Mucosa of descending colon (tissue), 3 donors: ENCODE measurements around the gene CLCNKA. TPM values are rescaled to one million over a fixed set of nuclear protein-coding genes. Genes with fewer than 3 reads are reported as not detected.
A peak's percentile ranks its signal among the peaks of the same experiment; 100 is the strongest.

Source experiments
- ATAC-seq: fragments of 200-7000 bp; cut with Tn5 transposase; one replicate; pipeline ENCODE4 v1.9.1; 2020; ENCODE audit warnings: mild to moderate bottlenecking, moderate library complexity
- DNase-seq, 3 donors: peaks; one replicate each; pipeline ENCODE4 v3.0.0-alpha.2; 2020
- H3K36me3 ChIP-seq: fragments of 200-600 bp; one replicate; pipeline ENCODE4 v1.8.0; 2021; ENCODE audit warnings: low read depth, mild to moderate bottlenecking
- H3K4me1 ChIP-seq: fragments of 200-600 bp; one replicate; pipeline ENCODE4 v1.8.0; 2021; ENCODE audit warnings: low read depth, mild to moderate bottlenecking
- H3K4me3 ChIP-seq: fragments of 200-600 bp; one replicate; pipeline ENCODE4 v1.8.0; 2021; ENCODE audit warnings: mild to moderate bottlenecking
- H3K9me3 ChIP-seq: fragments of 200-600 bp; one replicate; pipeline ENCODE4 v1.8.0; 2021; ENCODE audit warnings: mild to moderate bottlenecking
- intact Hi-C, 2 donors: fragments of 100-400 bp; cut with DNase I in 1 of 2; cut with micrococcal nuclease in 1 of 2; formaldehyde crosslinking; loops; one replicate each; pipeline versions ENCODE4 v1.11.0 to v1.11.1; 2022; cut with DNase I, micrococcal nuclease
- total RNA-seq, 3 donors: library from RNA; stranded (reverse); fragmentation: NEBNext Ultra II Directional in 2 of 3; extraction: Animal tissue kit (Norgen Biotek cat#: 25700) in 2 of 3; gene quantifications; one replicate each; pipeline versions ENCODE4 v1.2.1 to v1.2.4, GENCODE V29; 2021 to 2023
- TF ChIP-seq, protein P1 (sequence below): fragments of 200-600 bp; IDR thresholded peaks from one replicate; pipeline ENCODE4 v1.8.0; 2022; ENCODE audit warnings: antibody characterized with exemption, mild to moderate bottlenecking
- donor health status: DM: no; HTN: no; CAD: no; lungs with moderate emphysema.
- donor health status: DM: no; HTN: no; CAD: no.
- donor health status: DM: no; HTN: yes; CAD: no.

Gene CLCNKA
- total RNA-seq, 3 donors from 2014 or later: 1.3 to 3.4 TPM; not detected in 1

GRCh38 chr1:16074217-16074616 lies 52.4 kb downstream of the CLCNKA start:
- no peaks in the 10 kb centered on the region for H3K36me3 ChIP-seq
- DNase-seq (no peak), ATAC-seq (no peak)
- no peaks in the 10 kb centered on the region for H3K9me3 ChIP-seq
- no peak overlapping the region for H3K4me3 ChIP-seq
- peaks cover 4% of the 10 kb centered on the region for H3K4me1 ChIP-seq
- TF ChIP-seq, protein P1, sequence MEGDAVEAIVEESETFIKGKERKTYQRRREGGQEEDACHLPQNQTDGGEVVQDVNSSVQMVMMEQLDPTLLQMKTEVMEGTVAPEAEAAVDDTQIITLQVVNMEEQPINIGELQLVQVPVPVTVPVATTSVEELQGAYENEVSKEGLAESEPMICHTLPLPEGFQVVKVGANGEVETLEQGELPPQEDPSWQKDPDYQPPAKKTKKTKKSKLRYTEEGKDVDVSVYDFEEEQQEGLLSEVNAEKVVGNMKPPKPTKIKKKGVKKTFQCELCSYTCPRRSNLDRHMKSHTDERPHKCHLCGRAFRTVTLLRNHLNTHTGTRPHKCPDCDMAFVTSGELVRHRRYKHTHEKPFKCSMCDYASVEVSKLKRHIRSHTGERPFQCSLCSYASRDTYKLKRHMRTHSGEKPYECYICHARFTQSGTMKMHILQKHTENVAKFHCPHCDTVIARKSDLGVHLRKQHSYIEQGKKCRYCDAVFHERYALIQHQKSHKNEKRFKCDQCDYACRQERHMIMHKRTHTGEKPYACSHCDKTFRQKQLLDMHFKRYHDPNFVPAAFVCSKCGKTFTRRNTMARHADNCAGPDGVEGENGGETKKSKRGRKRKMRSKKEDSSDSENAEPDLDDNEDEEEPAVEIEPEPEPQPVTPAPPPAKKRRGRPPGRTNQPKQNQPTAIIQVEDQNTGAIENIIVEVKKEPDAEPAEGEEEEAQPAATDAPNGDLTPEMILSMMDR: no peak
- intact Hi-C loops: loop anchor here in 1 of 2 donors (10.0 kb wide), 1 partner anchor 171 kb away; no protein-coding TSS in a partner anchor

- H3K36me3 ChIP-seq: no peaks in the 10 kb centered on the region
- H3K9me3 ChIP-seq: no peaks in the 10 kb centered on the region
- intact Hi-C loops: loop anchor here (5.0 to 10.0 kb wide), 2 partner anchors 169 to 282 kb away; no protein-coding TSS in a partner anchor
- TF ChIP-seq, protein P1: no peak
- DNase-seq (no peak), ATAC-seq (no peak)
- H3K4me1 ChIP-seq: peaks cover 4% of the 10 kb centered on the region
- H3K4me3 ChIP-seq: no peak overlapping the region
Measured at GRCh38 chr1:16075337-16076030, 53.6 kb downstream of the CLCNKA start.

- intact Hi-C loops: loop anchor here (5.0 to 10.0 kb wide), 2 partner anchors 169 to 281 kb away; no protein-coding TSS in a partner anchor
- H3K36me3 ChIP-seq: no peaks in the 10 kb centered on the region
- no peak for DNase-seq
- no peak overlapping the region for H3K4me3 ChIP-seq
- TF ChIP-seq, protein P1: no peak
- no peak for ATAC-seq
- no peaks in the 10 kb centered on the region for H3K9me3 ChIP-seq
- H3K4me1 ChIP-seq: peaks cover 4% of the 10 kb centered on the region
Measured at GRCh38 chr1:16076031-16076864, 54.4 kb downstream of the CLCNKA start.

GRCh38 chr1:16076865-16077238 lies 55.0 kb downstream of the CLCNKA start:
- Histone ChIP-seq H3K4me1 (peaks cover 4% of the 10 kb centered on the region), H3K9me3 (no peaks in the 10 kb centered on the region), H3K4me3 (no peak overlapping the region), H3K36me3 (no peaks in the 10 kb centered on the region)
- ATAC-seq: peak; percentile 6
- intact Hi-C loops: loop anchor here (5.0 to 10.0 kb wide), 2 partner anchors 168 to 280 kb away; no protein-coding TSS in a partner anchor
- DNase-seq: no peak
- TF ChIP-seq, protein P1: no peak

DNA sequence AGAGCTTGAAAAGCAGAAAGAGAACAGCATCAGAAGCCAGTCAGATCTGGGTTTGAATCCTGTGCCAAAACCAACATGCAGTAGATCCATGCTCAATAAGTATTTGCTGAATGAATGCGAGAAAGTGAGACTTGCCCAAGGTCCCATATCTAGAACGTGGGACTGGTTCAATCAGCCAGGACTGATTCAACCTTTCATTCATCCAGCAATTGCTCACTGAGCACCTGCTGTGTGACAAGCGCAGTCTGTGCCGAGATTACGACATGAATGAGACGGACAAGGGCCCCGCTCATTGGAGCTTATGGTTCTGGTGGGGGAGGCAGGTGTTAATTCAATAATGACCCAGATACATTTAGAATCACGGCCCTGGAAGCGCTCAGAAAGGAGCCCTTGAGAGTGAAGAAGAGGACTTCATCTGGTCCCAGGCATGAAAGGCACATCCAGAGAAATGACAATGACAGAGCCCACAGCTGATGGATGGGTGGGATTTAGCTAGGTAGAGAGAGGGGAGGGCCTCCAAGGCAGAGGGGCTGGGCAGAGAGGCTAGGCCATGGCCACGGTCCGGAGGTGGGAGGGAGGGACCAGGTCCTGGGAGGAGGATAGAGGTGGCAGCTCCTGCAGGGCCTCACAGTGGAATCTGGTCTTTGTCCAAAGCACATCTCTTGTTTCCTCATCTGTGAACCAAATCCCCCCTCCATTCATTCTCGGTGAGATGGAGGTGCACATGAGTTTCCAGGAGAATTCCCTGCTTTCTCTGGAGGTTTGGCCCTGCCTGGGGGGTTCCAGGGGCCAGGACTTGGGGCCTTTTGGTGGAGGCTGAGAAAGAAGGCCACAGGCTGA lies 55.8 kb downstream of the CLCNKA start:
- peak in 1 of 3 donors; percentile 3 for DNase-seq
- intact Hi-C loops: loop anchor here (2.0 to 10.0 kb wide), 3 partner anchors 109 to 280 kb away; no protein-coding TSS in a partner anchor
- no peak for ATAC-seq
- no peaks in the 10 kb centered on the region for H3K9me3 ChIP-seq
- H3K36me3 ChIP-seq: no peaks in the 10 kb centered on the region
- peaks cover 6% of the 10 kb centered on the region for H3K4me1 ChIP-seq
- H3K4me3 ChIP-seq: no peak overlapping the region
- TF ChIP-seq, protein P1: no peak
